ENCODE measurements around the gene PHLDB3.

GRCh38 chr19:43524922-43525835 lies 20.6 kb upstream of the PHLDB3 start:
- TF ChIP-seq EZH2phosphoT487 (IDR thresholded peaks at IDR 0.05; ENCODE audit: borderline replicate concordance), result no peak
- TF ChIP-seq CTCF (conservative IDR thresholded peaks at IDR 0.05; ENCODE audit: low read length), result no peak

All from Loucy (cell line).